ENCODE results near the gene TRIP4. TPM values are rescaled to one million over a fixed set of nuclear protein-coding genes. Genes with fewer than 3 reads are reported as not detected.

Gene TRIP4
- total RNA-seq, 1 donor from 2014 or later, result 13.5 TPM

GRCh38 chr15:64452988-64453688 lies 65.5 kb downstream of the TRIP4 start:
- no peak for TF ChIP-seq CTCF (IDR thresholded peaks at IDR 0.05; ENCODE audit: borderline replicate concordance)
- H3K9me3 ChIP-seq (replicated peaks), result no peaks in the 10 kb centered on the region
- DNase-seq, result peak; percentile 52

DNA sequence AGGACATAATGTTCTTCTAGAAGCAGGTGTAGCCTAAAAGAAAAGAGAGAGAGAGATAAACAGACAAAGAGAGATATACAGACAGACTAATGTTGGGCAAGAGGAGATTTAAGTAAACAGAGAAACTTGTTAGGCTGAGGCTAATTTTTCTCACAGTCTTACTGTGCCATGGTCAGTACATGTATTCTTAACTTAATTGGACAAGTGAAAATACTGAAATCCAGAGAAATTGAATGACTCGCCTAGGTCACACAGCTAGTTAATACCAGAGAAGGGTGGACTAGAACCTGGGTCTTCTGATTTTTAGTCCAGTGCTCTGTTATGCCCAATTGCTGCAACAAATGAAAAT lies 66.0 kb downstream of the TRIP4 start:
- no peaks in the 10 kb centered on the region for H3K27me3 ChIP-seq (ENCODE audit: low read depth)
- H3K4me3 ChIP-seq, result no peak overlapping the region
- no peak for TF ChIP-seq CTCF (IDR thresholded peaks at IDR 0.05; ENCODE audit: borderline replicate concordance)
- intact Hi-C loops (cut with micrococcal nuclease), result no loop called here
- H3K27ac ChIP-seq (replicated peaks), result no peak overlapping the region
- no peaks in the 10 kb centered on the region for H3K9me3 ChIP-seq (replicated peaks)
- H3K36me3 ChIP-seq, result peaks cover 25% of the 10 kb centered on the region
- peaks cover 15% of the 10 kb centered on the region for H3K4me1 ChIP-seq
- DNase-seq, result no peak

More at GRCh38 chr15:64452988-64453688, 65.5 kb downstream of the TRIP4 start:
- Histone ChIP-seq H3K4me1 (peaks cover 15% of the 10 kb centered on the region), H3K27me3 (ENCODE audit: low read depth) (no peaks in the 10 kb centered on the region), H3K4me3 (no peak overlapping the region), H3K27ac (replicated peaks) (no peak overlapping the region), H3K36me3 (peaks cover 30% of the 10 kb centered on the region)
- intact Hi-C loops (cut with micrococcal nuclease), result no loop called here

DNA sequence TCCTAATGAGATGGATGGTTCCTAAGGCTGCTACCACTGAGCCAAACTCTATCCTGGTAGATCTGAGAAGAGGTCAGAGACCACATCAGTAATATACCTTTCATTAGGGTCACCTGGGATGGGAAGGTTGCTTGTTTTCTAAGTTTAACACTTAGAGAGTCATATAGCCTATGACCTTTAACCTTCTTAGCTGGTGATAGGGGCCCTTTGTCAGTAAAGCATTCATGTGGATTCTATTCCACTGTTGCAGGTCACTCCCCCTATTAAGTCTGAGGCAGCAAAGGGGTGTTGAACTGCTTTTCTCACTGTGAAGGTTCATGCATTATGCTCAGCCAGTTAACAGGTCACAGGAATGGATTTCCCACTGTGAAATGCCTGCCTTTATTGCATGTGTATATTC lies 66.6 kb downstream of the TRIP4 start:
- no peak overlapping the region for H3K4me3 ChIP-seq
- TF ChIP-seq CTCF (IDR thresholded peaks at IDR 0.05; ENCODE audit: borderline replicate concordance), result no peak
- no peaks in the 10 kb centered on the region for H3K27me3 ChIP-seq (ENCODE audit: low read depth)
- intact Hi-C loops (cut with micrococcal nuclease), result no loop called here
- H3K27ac ChIP-seq (replicated peaks), result no peak overlapping the region
- DNase-seq, result no peak
- H3K4me1 ChIP-seq, result peaks cover 15% of the 10 kb centered on the region
- H3K9me3 ChIP-seq (replicated peaks), result no peaks in the 10 kb centered on the region
- H3K36me3 ChIP-seq, result peaks cover 19% of the 10 kb centered on the region

- Histone ChIP-seq H3K4me1 (peaks cover 22% of the 10 kb centered on the region), H3K27me3 (ENCODE audit: low read depth) (no peaks in the 10 kb centered on the region), H3K36me3 (peaks cover 17% of the 10 kb centered on the region), H3K4me3 (no peak overlapping the region), H3K27ac (replicated peaks) (peak overlapping the region; percentile 34), H3K9me3 (replicated peaks) (no peaks in the 10 kb centered on the region)
- TF ChIP-seq CTCF (IDR thresholded peaks at IDR 0.05; ENCODE audit: borderline replicate concordance), result no peak
- no peak for DNase-seq
- intact Hi-C loops (cut with micrococcal nuclease), result no loop called here
These were observed 68.3 kb downstream of the TRIP4 start for GRCh38 chr15:64455961-64456371.

GRCh38 chr15:64456634-64457108 lies 69.0 kb downstream of the TRIP4 start:
- no peak for TF ChIP-seq CTCF (IDR thresholded peaks at IDR 0.05; ENCODE audit: borderline replicate concordance)
- intact Hi-C loops (cut with micrococcal nuclease), result no loop called here
- H3K4me1 ChIP-seq, result peaks cover 27% of the 10 kb centered on the region
- no peaks in the 10 kb centered on the region for H3K9me3 ChIP-seq (replicated peaks)
- no peaks in the 10 kb centered on the region for H3K27me3 ChIP-seq (ENCODE audit: low read depth)
- H3K27ac ChIP-seq (replicated peaks), result peak overlapping the region; percentile 34
- DNase-seq, result no peak
- peaks cover 17% of the 10 kb centered on the region for H3K36me3 ChIP-seq
- no peak overlapping the region for H3K4me3 ChIP-seq
